HFFc6 (cell line): ENCODE measurements around the gene CCDC136. TPM values are rescaled to one million over a fixed set of nuclear protein-coding genes. Genes with fewer than 3 reads are reported as not detected.

Experiments used
- DNase-seq: peaks from one replicate; pipeline ENCODE4 v3.0.0-alpha.2; 2018
- H3K27ac Mint-ChIP-seq: 2 replicates; pipeline ENCODE4 v1.8.0; 2020; ENCODE audit warnings: mild to moderate bottlenecking, mixed read lengths
- H3K27me3 Mint-ChIP-seq: 2 replicates; pipeline ENCODE4 v1.8.0; 2021; ENCODE audit warnings: mild to moderate bottlenecking, moderate library complexity, mixed read lengths; ENCODE audit not compliant: insufficient read depth
- H3K36me3 Mint-ChIP-seq: 2 replicates; pipeline ENCODE4 v1.8.0; 2021; ENCODE audit warnings: low read depth, mixed read lengths
- H3K4me1 Mint-ChIP-seq: 2 replicates; pipeline ENCODE4 v1.8.0; 2020; ENCODE audit warnings: low read depth, mixed read lengths
- H3K4me3 Mint-ChIP-seq: 2 replicates; pipeline ENCODE4 v1.8.0; 2020; ENCODE audit warnings: mild to moderate bottlenecking, moderate library complexity, mixed read lengths
- H3K9me3 Mint-ChIP-seq: 2 replicates; pipeline ENCODE4 v1.8.0; 2020; ENCODE audit warnings: mild to moderate bottlenecking, mixed read lengths
- total RNA-seq, 6 experiments: library from RNA; stranded (reverse); fragmentation: NEBNext Ultra II Directional; extraction: Animal tissue kit (Norgen Biotek cat#: 25700); gene quantifications; 2 replicates in 1 of 6; 3 replicates in 5 of 6; pipeline ENCODE4 v1.2.3, GENCODE V29; 2021
- TF ChIP-seq, protein P1 (sequence below): fragments of 200-600 bp; sonication (generic); IDR thresholded peaks from 2 replicates; pipeline ENCODE4 v1.5.0; 2021; ENCODE audit warnings: antibody characterized with exemption, mild to moderate bottlenecking

Gene CCDC136
- total RNA-seq, 6 experiments from 2014 or later, result 7.4 to 16.5 (median 13.7) TPM

DNA sequence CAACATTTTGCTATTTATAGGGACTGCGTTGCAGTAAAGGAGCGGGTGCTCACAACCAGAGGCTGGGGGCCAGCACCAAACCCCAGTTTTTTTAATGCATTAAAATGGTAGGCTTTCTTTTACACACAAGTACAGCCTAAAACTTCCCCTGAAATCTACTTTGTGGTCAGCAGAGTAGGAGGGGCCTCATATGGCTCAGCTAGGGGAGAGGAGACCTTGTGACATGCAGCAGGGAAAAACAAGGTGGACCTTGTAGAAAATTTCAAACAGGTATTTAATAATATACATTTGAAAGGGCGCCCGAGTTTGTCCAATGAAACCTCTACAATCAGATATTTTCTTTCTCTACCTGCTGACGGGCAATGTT, 1.4 kb downstream of the CCDC136 start:
- Mint-ChIP-seq H3K4me1 (peaks cover 37% of the 10 kb centered on the region), H3K27ac (no peak overlapping the region), H3K9me3 (no peaks in the 10 kb centered on the region), H3K4me3 (no peak overlapping the region), H3K27me3 (peaks cover 9% of the 10 kb centered on the region), H3K36me3 (peaks cover 20% of the 10 kb centered on the region)
- no peak for DNase-seq
- TF ChIP-seq, protein P1, sequence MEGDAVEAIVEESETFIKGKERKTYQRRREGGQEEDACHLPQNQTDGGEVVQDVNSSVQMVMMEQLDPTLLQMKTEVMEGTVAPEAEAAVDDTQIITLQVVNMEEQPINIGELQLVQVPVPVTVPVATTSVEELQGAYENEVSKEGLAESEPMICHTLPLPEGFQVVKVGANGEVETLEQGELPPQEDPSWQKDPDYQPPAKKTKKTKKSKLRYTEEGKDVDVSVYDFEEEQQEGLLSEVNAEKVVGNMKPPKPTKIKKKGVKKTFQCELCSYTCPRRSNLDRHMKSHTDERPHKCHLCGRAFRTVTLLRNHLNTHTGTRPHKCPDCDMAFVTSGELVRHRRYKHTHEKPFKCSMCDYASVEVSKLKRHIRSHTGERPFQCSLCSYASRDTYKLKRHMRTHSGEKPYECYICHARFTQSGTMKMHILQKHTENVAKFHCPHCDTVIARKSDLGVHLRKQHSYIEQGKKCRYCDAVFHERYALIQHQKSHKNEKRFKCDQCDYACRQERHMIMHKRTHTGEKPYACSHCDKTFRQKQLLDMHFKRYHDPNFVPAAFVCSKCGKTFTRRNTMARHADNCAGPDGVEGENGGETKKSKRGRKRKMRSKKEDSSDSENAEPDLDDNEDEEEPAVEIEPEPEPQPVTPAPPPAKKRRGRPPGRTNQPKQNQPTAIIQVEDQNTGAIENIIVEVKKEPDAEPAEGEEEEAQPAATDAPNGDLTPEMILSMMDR, result no peak

DNA sequence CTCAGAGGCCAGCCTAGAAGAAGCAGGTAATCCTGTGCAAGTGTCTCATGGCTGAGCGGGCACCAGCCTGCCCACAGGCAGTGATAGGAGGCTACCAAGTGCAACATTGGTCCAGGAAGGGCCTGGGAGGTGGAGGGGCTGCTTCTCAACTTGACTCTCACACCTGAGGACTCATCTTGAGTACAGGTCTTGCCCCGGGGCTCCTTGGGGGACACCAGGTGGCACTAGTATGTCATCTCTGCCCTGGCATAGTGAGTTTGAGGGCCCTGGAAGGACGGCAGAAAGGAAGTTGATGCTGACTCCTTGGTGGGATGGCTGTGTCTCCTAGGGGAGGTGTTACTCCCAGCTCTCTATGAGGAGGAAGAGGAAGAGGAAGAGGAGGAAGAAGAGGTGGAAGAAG, 2.3 kb downstream of the CCDC136 start:
- TF ChIP-seq, protein P1, result peak; percentile 18; the same call in 1 of the 2 replicates
- Mint-ChIP-seq H3K27ac (no peak overlapping the region), H3K4me1 (peaks cover 37% of the 10 kb centered on the region), H3K27me3 (peaks cover 4% of the 10 kb centered on the region), H3K9me3 (no peaks in the 10 kb centered on the region), H3K36me3 (peaks cover 20% of the 10 kb centered on the region), H3K4me3 (no peak overlapping the region)
- DNase-seq, result no peak

DNA sequence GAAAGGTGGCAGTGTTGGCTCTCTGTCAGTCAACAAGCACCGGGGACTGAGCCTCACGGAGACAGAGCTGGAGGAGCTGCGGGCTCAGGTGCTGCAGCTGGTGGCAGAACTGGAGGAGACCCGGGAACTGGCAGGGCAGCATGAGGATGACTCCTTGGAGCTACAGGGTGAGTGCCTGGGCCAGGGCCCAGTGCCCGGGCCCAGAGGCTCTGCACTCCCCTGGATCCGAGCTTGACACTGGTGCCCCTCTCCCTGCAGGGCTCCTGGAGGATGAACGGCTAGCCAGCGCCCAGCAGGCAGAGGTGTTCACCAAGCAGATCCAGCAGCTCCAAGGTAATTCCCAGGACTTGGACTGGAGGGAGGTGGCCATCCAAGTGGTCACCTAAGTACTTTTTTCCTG, 2.7 kb downstream of the CCDC136 start:
- H3K27ac Mint-ChIP-seq, result no peak overlapping the region
- peaks cover 37% of the 10 kb centered on the region for H3K4me1 Mint-ChIP-seq
- peaks cover 20% of the 10 kb centered on the region for H3K36me3 Mint-ChIP-seq
- DNase-seq, result no peak
- no peak overlapping the region for H3K4me3 Mint-ChIP-seq
- H3K27me3 Mint-ChIP-seq, result peaks cover 4% of the 10 kb centered on the region
- TF ChIP-seq, protein P1, result no peak
- H3K9me3 Mint-ChIP-seq, result no peaks in the 10 kb centered on the region

DNA sequence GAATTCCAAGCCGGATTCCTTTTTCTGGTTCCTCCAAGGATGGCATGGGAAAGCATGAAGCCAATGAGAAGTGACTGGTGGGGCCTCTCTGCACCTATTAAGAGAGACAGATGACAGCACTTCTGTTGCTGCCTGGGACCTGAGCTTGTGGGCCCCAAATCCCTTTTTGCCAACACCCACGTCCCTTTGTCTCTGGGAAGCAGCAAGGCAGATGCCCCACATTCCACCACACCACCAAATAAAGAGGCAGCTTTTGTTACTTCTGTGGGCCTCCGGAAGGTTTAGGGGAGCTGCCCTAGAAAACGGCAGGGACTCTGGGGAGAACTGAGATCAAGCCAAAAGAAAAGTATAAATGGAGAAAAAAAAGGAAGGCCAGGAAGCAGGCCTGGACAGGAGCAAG, 3.4 kb downstream of the CCDC136 start:
- no peak for DNase-seq
- peaks cover 3% of the 10 kb centered on the region for H3K27me3 Mint-ChIP-seq
- H3K36me3 Mint-ChIP-seq, result peaks cover 20% of the 10 kb centered on the region
- no peak overlapping the region for H3K4me3 Mint-ChIP-seq
- TF ChIP-seq, protein P1, result no peak
- no peaks in the 10 kb centered on the region for H3K9me3 Mint-ChIP-seq
- no peak overlapping the region for H3K27ac Mint-ChIP-seq
- peaks cover 37% of the 10 kb centered on the region for H3K4me1 Mint-ChIP-seq

DNA sequence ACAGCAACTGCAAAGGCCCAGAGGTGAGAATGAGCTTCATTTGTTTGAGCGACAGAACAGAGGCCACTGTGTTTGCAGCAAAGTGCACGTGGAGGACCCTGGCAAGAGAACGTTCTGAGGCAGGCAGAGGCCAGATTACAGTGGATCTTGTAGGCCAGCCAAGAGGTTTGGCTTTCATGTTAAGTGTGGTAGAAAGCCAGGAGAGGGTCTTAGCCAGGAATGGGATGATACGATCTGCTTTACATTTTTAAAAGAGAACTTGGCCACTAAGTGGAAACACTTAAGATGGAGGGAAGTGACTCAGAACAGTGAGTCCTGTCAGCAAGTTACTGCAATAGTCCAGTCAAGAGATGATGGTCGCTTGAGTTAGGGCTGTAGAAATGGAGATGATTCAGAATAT, 4.6 kb downstream of the CCDC136 start:
- peaks cover 37% of the 10 kb centered on the region for H3K4me1 Mint-ChIP-seq
- H3K36me3 Mint-ChIP-seq, result peaks cover 29% of the 10 kb centered on the region
- TF ChIP-seq, protein P1, result no peak
- peak overlapping the region; percentile 23; the same call in 1 of the 2 replicates for H3K4me3 Mint-ChIP-seq
- peak; percentile 67 for DNase-seq
- H3K27ac Mint-ChIP-seq, result peak overlapping the region; percentile 82
- no peaks in the 10 kb centered on the region for H3K27me3 Mint-ChIP-seq
- H3K9me3 Mint-ChIP-seq, result no peaks in the 10 kb centered on the region

DNA sequence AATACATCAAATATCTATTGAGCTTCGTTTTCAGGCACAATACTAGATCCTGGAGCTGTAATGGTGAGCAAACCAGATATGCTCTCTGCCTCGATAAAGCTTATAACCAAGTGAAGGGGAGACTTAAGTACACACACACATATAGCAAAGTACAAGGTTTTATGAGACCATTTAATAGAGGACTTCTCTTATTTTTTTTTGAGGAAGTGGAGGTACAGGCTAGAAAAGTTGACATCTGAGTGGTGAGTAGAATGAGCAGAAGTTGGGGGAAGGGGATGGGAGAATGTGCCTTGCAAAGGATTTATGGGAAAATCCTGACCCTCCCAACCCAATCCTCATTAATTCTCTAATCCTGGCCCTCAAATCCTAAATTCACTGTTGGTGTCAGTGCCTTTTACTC, 7.7 kb downstream of the CCDC136 start:
- TF ChIP-seq, protein P1, result no peak
- Mint-ChIP-seq H3K36me3 (peaks cover 32% of the 10 kb centered on the region), H3K27ac (no peak overlapping the region), H3K4me1 (peaks cover 27% of the 10 kb centered on the region), H3K4me3 (no peak overlapping the region), H3K27me3 (no peaks in the 10 kb centered on the region; the same call in 1 of the 2 replicates), H3K9me3 (no peaks in the 10 kb centered on the region)
- no peak for DNase-seq
